Measurements from ENCODE around the gene DGKA. TPM values are rescaled to one million over a fixed set of nuclear protein-coding genes. Genes with fewer than 3 reads are reported as not detected.

DGKA gene
- polyA plus RNA-seq, 1 of the 3 experiments (the other 2 are of a cell fraction) = 75.9 TPM

DNA sequence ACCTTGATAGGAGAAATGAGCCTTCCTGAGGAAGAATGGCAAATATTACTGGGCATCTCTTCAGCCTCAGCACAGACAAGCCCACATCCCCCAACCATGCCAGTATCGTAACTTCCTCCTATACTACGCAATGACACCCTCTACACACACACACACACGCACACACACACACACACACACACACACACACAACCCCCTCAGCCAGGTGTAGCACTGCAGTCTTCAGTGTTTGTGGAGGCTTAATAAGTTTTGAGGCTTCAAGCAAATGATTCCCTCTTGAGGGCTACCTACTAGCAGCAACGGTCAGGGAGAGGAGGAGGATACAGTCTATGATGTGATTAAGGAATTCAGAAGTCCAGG, 1.6 kb downstream of the DGKA start:
- Histone ChIP-seq H3K4me1 (ENCODE audit: control insufficient read depth in 1 of 2, insufficient read depth in 2 of 2, low read depth in 1 of 2, low read length in 1 of 2) (peaks cover 19 to 32% of the 10 kb centered on the region in 2 experiments; a peak in 3 of 4 replicates), H3K9me3 (no peaks in the 10 kb centered on the region), H4K20me1 (ENCODE audit: insufficient read depth) (no peaks in the 10 kb centered on the region), H3K27me3 (ENCODE audit: insufficient read depth) (no peaks in the 10 kb centered on the region), H3K9ac (peak overlapping the region; percentile 69), H3K9me2 (no peaks in the 10 kb centered on the region), H3K79me2 (ENCODE audit: insufficient read depth) (peaks cover 45% of the 10 kb centered on the region), H3K27ac (ENCODE audit: low read depth in 2 of 2, low read length in 1 of 2) (peak overlapping the region in 1 of 2 experiments; percentile 69; a peak in 3 of 4 replicates), H3K4me2 (peak overlapping the region; percentile 90), H2AFZ (ENCODE audit: low read depth) (0 out of 2 replicates have a peak overlapping the region, but pooled peaks have one; percentile 73), H3K4me3 (ENCODE audit: low read depth in 2 of 2, low read length in 1 of 2) (peak overlapping the region; percentile 64 to 72), H3F3A (replicated peaks; ENCODE audit: insufficient read depth) (peaks cover 17% of the 10 kb centered on the region), H3K36me3 (replicated peaks in 1 of 2; ENCODE audit: control insufficient read depth in 1 of 2, insufficient read depth in 2 of 2, low read length in 1 of 2) (peaks cover 0 to 3% of the 10 kb centered on the region in 2 experiments)
- TF ChIP-seq NFIC (IDR thresholded peaks at IDR 0.05; ENCODE audit: borderline replicate concordance) (no peak), RFX5 (IDR thresholded peaks at IDR 0.05; ENCODE audit: low read length) (no peak), CHD2 (IDR thresholded peaks at IDR 0.05; ENCODE audit: low read length, partially characterized antibody) (no peak), PBX3 (IDR thresholded peaks at IDR 0.05) (no peak), TCF12 (IDR thresholded peaks at IDR 0.05) (no peak), YY1 (IDR thresholded peaks at IDR 0.05; ENCODE audit: low read depth) (no peak), RXRA (IDR thresholded peaks at IDR 0.05; ENCODE audit: borderline replicate concordance, low read depth) (no peak), EZH2phosphoT487 (IDR thresholded peaks at IDR 0.05; ENCODE audit: borderline replicate concordance, low read depth) (no peak), NRF1 (IDR thresholded peaks at IDR 0.05; ENCODE audit: low read depth, low read length) (no peak), USF2 (IDR thresholded peaks at IDR 0.05; ENCODE audit: borderline replicate concordance, low read depth, low read length) (no peak), RAD21 (IDR thresholded peaks at IDR 0.05; ENCODE audit: low read length) (no peak), GATA2 (CRISPR knock-in tag; IDR thresholded peaks at IDR 0.05) (no peak), CTCF (IDR thresholded peaks at IDR 0.05) (no peak), TAF1 (IDR thresholded peaks at IDR 0.05; ENCODE audit: borderline replicate concordance, low read depth, low read length) (no peak)
- CTCF ChIA-PET = interaction anchor here (1.3 to 10.8 kb wide), 3 partner anchors 7 to 195 kb away, joined by 6 to 96 read pairs (median 37); no protein-coding TSS in a partner anchor
- POLR2A ChIA-PET = interaction anchor here (1.2 kb wide), 1 partner anchor 103 kb away, joined by 4 read pairs; the partner anchor contains the start of gene DNAJC14
- DNase-seq = peak; percentile 44
- WGBS (ENCODE audit: low lambda C conversion rate) = 35% methylated on average over 4 of the region's 4 CpGs
